H1 (cell line): ENCODE data around the gene OR2T4.

Experiments used
- CHD2 ChIP-seq: IDR thresholded peaks from 2 replicates; pipeline ENCODE4 v1.6.1; 2012; ENCODE audit warnings: low read length, improper control_type of control experiment
- CREB1 ChIP-seq: IDR thresholded peaks from 2 replicates; pipeline ENCODE4 v1.6.1; 2012; ENCODE audit warnings: inconsistent platforms
- RFX5 ChIP-seq: IDR thresholded peaks from 2 replicates; pipeline ENCODE4 v1.6.1; 2011; ENCODE audit warnings: low read depth, low read length, improper control_type of control experiment, borderline replicate concordance
- SP1 ChIP-seq: IDR thresholded peaks from 2 replicates; pipeline ENCODE4 v1.6.1; 2011; ENCODE audit warnings: low read depth, low read length
- TF ChIP-seq, protein P1 (sequence below): IDR thresholded peaks from 2 replicates; pipeline ENCODE4 v1.6.1; 2012; ENCODE audit warnings: inconsistent platforms
- TF ChIP-seq, protein P2 (sequence below), 3 experiments: IDR thresholded peaks; 1 replicate in 2 of 3; 2 replicates in 1 of 3; pipeline versions ENCODE4 v1.5.1 to v1.6.1; 2011; ENCODE audit warnings: low read length in 3 of 3, mild to moderate bottlenecking in 3 of 3, inconsistent platforms in 2 of 3, low read depth in 1 of 3, moderate library complexity in 1 of 3; ENCODE audit not compliant: insufficient read depth in 1 of 3; ENCODE audit errors: control extremely low read depth in 1 of 3

GRCh38 chr1:248380854-248381253 is 19.4 kb downstream of the OR2T4 start:
- TF ChIP-seq CREB1 (no peak), SP1 (no peak), CHD2 (no peak), RFX5 (no peak)
- TF ChIP-seq, protein P1, sequence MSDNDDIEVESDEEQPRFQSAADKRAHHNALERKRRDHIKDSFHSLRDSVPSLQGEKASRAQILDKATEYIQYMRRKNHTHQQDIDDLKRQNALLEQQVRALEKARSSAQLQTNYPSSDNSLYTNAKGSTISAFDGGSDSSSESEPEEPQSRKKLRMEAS = no peak
- TF ChIP-seq, protein P2, sequence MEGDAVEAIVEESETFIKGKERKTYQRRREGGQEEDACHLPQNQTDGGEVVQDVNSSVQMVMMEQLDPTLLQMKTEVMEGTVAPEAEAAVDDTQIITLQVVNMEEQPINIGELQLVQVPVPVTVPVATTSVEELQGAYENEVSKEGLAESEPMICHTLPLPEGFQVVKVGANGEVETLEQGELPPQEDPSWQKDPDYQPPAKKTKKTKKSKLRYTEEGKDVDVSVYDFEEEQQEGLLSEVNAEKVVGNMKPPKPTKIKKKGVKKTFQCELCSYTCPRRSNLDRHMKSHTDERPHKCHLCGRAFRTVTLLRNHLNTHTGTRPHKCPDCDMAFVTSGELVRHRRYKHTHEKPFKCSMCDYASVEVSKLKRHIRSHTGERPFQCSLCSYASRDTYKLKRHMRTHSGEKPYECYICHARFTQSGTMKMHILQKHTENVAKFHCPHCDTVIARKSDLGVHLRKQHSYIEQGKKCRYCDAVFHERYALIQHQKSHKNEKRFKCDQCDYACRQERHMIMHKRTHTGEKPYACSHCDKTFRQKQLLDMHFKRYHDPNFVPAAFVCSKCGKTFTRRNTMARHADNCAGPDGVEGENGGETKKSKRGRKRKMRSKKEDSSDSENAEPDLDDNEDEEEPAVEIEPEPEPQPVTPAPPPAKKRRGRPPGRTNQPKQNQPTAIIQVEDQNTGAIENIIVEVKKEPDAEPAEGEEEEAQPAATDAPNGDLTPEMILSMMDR (IDR thresholded peaks at IDR 0.05; ENCODE audit: control extremely low read depth in 1 of 3, insufficient read depth in 1 of 3, low read depth in 1 of 3, low read length in 3 of 3) = no peak
